HEK293T (cell line): ENCODE results near the gene B4GALT5.

Experiments used
- CTCF ChIA-PET: fragments of 350-600 bp; formaldehyde crosslinking; extraction: SDS; loops from one replicate; lab custom pipeline; 2021; ENCODE audit warnings: antibody characterized with exemption, inconsistent platforms; lab: Yijun Ruan, JAX
- POLR2A ChIA-PET: fragments of 350-600 bp; formaldehyde crosslinking; extraction: SDS; loops from one replicate; lab custom pipeline; 2020; ENCODE audit warnings: antibody characterized with exemption, inconsistent platforms; lab: Yijun Ruan, JAX
- DNase-seq: peaks from one replicate; pipeline ENCODE4 v3.0.0; 2012; ENCODE audit warnings: mixed read lengths; ENCODE audit errors: extremely low spot score
- ARNT ChIP-seq: fragments of 450-650 bp; IDR thresholded peaks from 2 replicates; pipeline ENCODE4 v1.6.1; 2017; ENCODE audit warnings: mild to moderate bottlenecking
- BHLHE40 ChIP-seq: fragments of 450-650 bp; IDR thresholded peaks from 2 replicates; pipeline ENCODE4 v1.6.1; 2016; ENCODE audit warnings: mild to moderate bottlenecking, moderate library complexity, borderline replicate concordance
- CTBP1 ChIP-seq: fragments of 450-650 bp; IDR thresholded peaks from 2 replicates; pipeline ENCODE4 v1.6.1; 2016; ENCODE audit warnings: borderline replicate concordance
- ELF4 ChIP-seq: fragments of 450-650 bp; IDR thresholded peaks from 2 replicates; pipeline ENCODE4 v1.6.1; 2017; ENCODE audit warnings: antibody characterized with exemption
- FOXA1 ChIP-seq: fragments of 450-650 bp; IDR thresholded peaks from 2 replicates; pipeline ENCODE4 v1.6.1; 2016; ENCODE audit warnings: mild to moderate bottlenecking
- FOXK2 ChIP-seq: fragments of 450-650 bp; IDR thresholded peaks from 2 replicates; pipeline ENCODE4 v1.6.1; 2016; ENCODE audit warnings: mild to moderate bottlenecking
- FOXM1 ChIP-seq: fragments of 450-650 bp; IDR thresholded peaks from 2 replicates; pipeline ENCODE4 v1.6.1; 2017; ENCODE audit warnings: mild to moderate bottlenecking, borderline replicate concordance
- HDGF ChIP-seq: fragments of 450-650 bp; IDR thresholded peaks from 2 replicates; pipeline ENCODE4 v1.6.1; 2017; ENCODE audit warnings: antibody characterized with exemption, borderline replicate concordance
- L3MBTL2 ChIP-seq: fragments of 450-650 bp; conservative IDR thresholded peaks from 2 replicates; pipeline ENCODE4 v1.6.1; 2016; ENCODE audit warnings: mild to moderate bottlenecking
- LEF1 ChIP-seq: fragments of 450-650 bp; IDR thresholded peaks from 2 replicates; pipeline ENCODE4 v1.6.1; 2017; ENCODE audit warnings: mild to moderate bottlenecking, borderline replicate concordance
- NFRKB ChIP-seq: fragments of 450-650 bp; IDR thresholded peaks from 2 replicates; pipeline ENCODE4 v1.6.1; 2016; ENCODE audit warnings: mild to moderate bottlenecking, moderate library complexity
- PKNOX1 ChIP-seq: fragments of 450-650 bp; IDR thresholded peaks from 2 replicates; pipeline ENCODE4 v1.6.1; 2016
- SP1 ChIP-seq: fragments of 450-650 bp; IDR thresholded peaks from 2 replicates; pipeline ENCODE4 v1.6.1; 2017
- SUZ12 ChIP-seq: fragments of 450-650 bp; IDR thresholded peaks from 2 replicates; pipeline ENCODE4 v1.6.1; 2016; ENCODE audit warnings: mild to moderate bottlenecking
- TARDBP ChIP-seq: fragments of 450-650 bp; IDR thresholded peaks from 2 replicates; pipeline ENCODE4 v1.6.1; 2016
- ZNF384 ChIP-seq: fragments of 450-650 bp; IDR thresholded peaks from 2 replicates; pipeline ENCODE4 v1.6.1; 2016

B4GALT5 gene

GRCh38 chr20:49595811-49596561 lies 117.7 kb downstream of the B4GALT5 start:
- DNase-seq, result no peak
- ChIA-PET CTCF (interaction anchor here (1.0 kb wide), 1 partner anchor 54 kb away, joined by 4 read pairs; no protein-coding TSS in a partner anchor), POLR2A (no interaction called here)
- TF ChIP-seq HDGF (no peak), ELF4 (no peak), CTBP1 (no peak), TARDBP (no peak), SUZ12 (no peak), PKNOX1 (no peak), ARNT (no peak), FOXM1 (no peak), ZNF384 (no peak)

GRCh38 chr20:49595346-49595745 lies 118.3 kb downstream of the B4GALT5 start:
- no peak for DNase-seq
- CTCF ChIA-PET, result interaction anchor here (1.0 kb wide), 1 partner anchor 54 kb away, joined by 4 read pairs; no protein-coding TSS in a partner anchor
- POLR2A ChIA-PET, result no interaction called here

GRCh38 chr20:49594931-49595315 lies 118.8 kb downstream of the B4GALT5 start:
- no peak for DNase-seq
- ChIA-PET CTCF (interaction anchor here (0.9 to 1.5 kb wide), 2 partner anchors 13 to 53 kb away, joined by 3 to 4 read pairs; no protein-coding TSS in a partner anchor), POLR2A (no interaction called here)
- TF ChIP-seq LEF1 (no peak), NFRKB (no peak), ELF4 (no peak), SP1 (no peak), FOXK2 (no peak), FOXM1 (no peak), SUZ12 (no peak), FOXA1 (no peak), ZNF384 (no peak), ARNT (no peak), PKNOX1 (no peak), TARDBP (no peak), HDGF (no peak), CTBP1 (no peak), L3MBTL2 (no peak), BHLHE40 (no peak)

More at GRCh38 chr20:49595346-49595745, 118.3 kb downstream of the B4GALT5 start:
- TF ChIP-seq FOXM1, result no peak
- no peak for TF ChIP-seq L3MBTL2
- TF ChIP-seq TARDBP, result no peak
- TF ChIP-seq FOXA1, result no peak
- no peak for TF ChIP-seq PKNOX1
- no peak for TF ChIP-seq LEF1
- TF ChIP-seq ZNF384, result no peak
- no peak for TF ChIP-seq SUZ12
- no peak for TF ChIP-seq CTBP1

GRCh38 chr20:49594143-49594930 lies 119.3 kb downstream of the B4GALT5 start:
- CTCF ChIA-PET, result interaction anchor here (0.9 to 1.5 kb wide), 2 partner anchors 14 to 53 kb away, joined by 3 to 4 read pairs; no protein-coding TSS in a partner anchor
- no peak for DNase-seq
- POLR2A ChIA-PET, result no interaction called here
- TF ChIP-seq FOXA1 (no peak), ARNT (no peak), LEF1 (no peak), SUZ12 (no peak), L3MBTL2 (no peak), ZNF384 (no peak), PKNOX1 (no peak), ELF4 (no peak), FOXK2 (no peak), SP1 (no peak), FOXM1 (no peak), CTBP1 (no peak)

- ChIA-PET CTCF (interaction anchor here (0.9 to 1.5 kb wide), 2 partner anchors 15 to 52 kb away, joined by 3 to 4 read pairs; no protein-coding TSS in a partner anchor), POLR2A (no interaction called here)
- DNase-seq, result no peak
- TF ChIP-seq PKNOX1 (no peak), BHLHE40 (no peak), FOXA1 (no peak), CTBP1 (no peak), HDGF (no peak), ELF4 (no peak), FOXM1 (no peak), L3MBTL2 (no peak), TARDBP (no peak), SUZ12 (no peak), SP1 (no peak), ARNT (no peak), FOXK2 (no peak), LEF1 (no peak)
Observed at GRCh38 chr20:49593466-49594142, 120.1 kb downstream of the B4GALT5 start.
